K562 (cell line): Measurements from ENCODE around the gene SLC13A4. TPM values are rescaled to one million over a fixed set of nuclear protein-coding genes. Genes with fewer than 3 reads are reported as not detected.

Experiments used
- ARNT ChIP-seq, 2 experiments: fragments of 450-650 bp; IDR thresholded peaks; 2 replicates each; pipeline ENCODE4 v1.6.1; 2016; ENCODE audit warnings: mild to moderate bottlenecking in 1 of 2
- HNRNPUL1 ChIP-seq: fragments of 200-400 bp; formaldehyde crosslinking; IDR thresholded peaks from 2 replicates; pipeline ENCODE4 v1.6.1; 2017; ENCODE audit warnings: low read length
- JUN ChIP-seq, 2 experiments: sonication (generic) in 1 of 2; formaldehyde crosslinking in 1 of 2; IDR thresholded peaks; 2 replicates each; pipeline versions ENCODE4 v1.6.1 to v1.8.0; 2012 to 2022; ENCODE audit warnings: borderline replicate concordance in 2 of 2, mild to moderate bottlenecking in 2 of 2, improper control_type of control experiment in 1 of 2, low read depth in 1 of 2, low read length in 1 of 2, missing genetic modification reagents in 1 of 2
- NCOA6 ChIP-seq: fragments of 450-650 bp; IDR thresholded peaks from 2 replicates; pipeline ENCODE4 v1.6.1; 2017; ENCODE audit warnings: mild to moderate bottlenecking
- PYGO2 ChIP-seq: fragments of 450-650 bp; IDR thresholded peaks from 2 replicates; pipeline ENCODE4 v1.6.1; 2016; ENCODE audit warnings: mild to moderate bottlenecking, missing genetic modification characterization, moderate library complexity, missing compliant biosample characterization
- STAT5B ChIP-seq: fragments of 250-450 bp; sonication (Bioruptor Pico); IDR thresholded peaks from 2 replicates; pipeline ENCODE4 v1.8.0; 2021; ENCODE audit warnings: mild to moderate bottlenecking, inconsistent platforms
- ZEB2 ChIP-seq: fragments of 450-650 bp; IDR thresholded peaks from 2 replicates; pipeline ENCODE4 v1.6.1; 2016
- polyA plus RNA-seq, 8 experiments: library from polyadenylated mRNA; depleted of rRNA in 4 of 8; stranded (reverse) in 5 of 8; unstranded in 3 of 8; fragments of >200 nt; fragmentation: Nextera tagmentation in 2 of 8; fragmentation: Illumina TruSeq in 1 of 8; extraction: Ambion mirVana in 2 of 8; extraction: Trizol in 1 of 8; gene quantifications; 2 replicates each; pipeline versions ENCODE4 v1.2.1 to v1.2.3, GENCODE V29; 2011 to 2014; ENCODE audit warnings: inconsistent platforms in 1 of 8, missing spikeins in 1 of 8
- total RNA-seq, 7 experiments: library from RNA; depleted of rRNA in 6 of 7; stranded (reverse); fragments of >200 nt in 6 of 7; fragmentation: Illumina TruSeq in 2 of 7; extraction: Trizol in 2 of 7; gene quantifications; 2 replicates each; pipeline versions ENCODE4 v1.2.1 to v1.2.3, GENCODE V29; 2011 to 2021; ENCODE audit warnings: low replicate concordance in 1 of 7
- TF ChIP-seq, protein P1 (sequence below): fragments of 200-600 bp; sonication (generic); IDR thresholded peaks from one replicate; pipeline ENCODE4 v1.6.1; 2012; ENCODE audit warnings: mild to moderate bottlenecking, low read depth, low read length, inconsistent platforms
- TF ChIP-seq, protein P2 (sequence below): fragments of 450-650 bp; IDR thresholded peaks from 2 replicates; pipeline ENCODE4 v1.6.1; 2016

SLC13A4 gene
- total and polyA plus RNA-seq, 9 of the 15 experiments (the other 6 are each of a cell fraction or from before 2014, with no cell fraction given), result 0.11 to 1.0 (median 0.36) TPM

DNA sequence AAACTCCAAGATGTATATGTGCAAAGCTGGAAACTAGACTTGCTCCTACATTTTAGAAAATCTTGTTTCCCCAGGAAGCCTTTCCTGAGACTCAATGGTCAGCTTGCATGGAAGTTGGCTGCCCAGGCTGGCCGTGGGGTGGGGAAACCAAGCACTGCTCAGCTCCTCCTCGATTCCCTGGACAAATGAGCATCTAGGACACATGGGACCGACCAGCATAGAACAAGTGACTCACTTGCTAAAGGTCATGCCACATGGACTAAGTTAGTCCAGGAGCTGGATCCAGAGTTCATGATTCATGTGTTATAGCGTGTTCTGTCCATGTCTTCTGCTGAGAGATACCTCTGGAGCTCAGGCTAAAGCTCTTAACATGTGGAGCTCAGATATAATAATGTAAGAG is 14.4 kb upstream of the SLC13A4 start (continued):
- TF ChIP-seq, protein P1, sequence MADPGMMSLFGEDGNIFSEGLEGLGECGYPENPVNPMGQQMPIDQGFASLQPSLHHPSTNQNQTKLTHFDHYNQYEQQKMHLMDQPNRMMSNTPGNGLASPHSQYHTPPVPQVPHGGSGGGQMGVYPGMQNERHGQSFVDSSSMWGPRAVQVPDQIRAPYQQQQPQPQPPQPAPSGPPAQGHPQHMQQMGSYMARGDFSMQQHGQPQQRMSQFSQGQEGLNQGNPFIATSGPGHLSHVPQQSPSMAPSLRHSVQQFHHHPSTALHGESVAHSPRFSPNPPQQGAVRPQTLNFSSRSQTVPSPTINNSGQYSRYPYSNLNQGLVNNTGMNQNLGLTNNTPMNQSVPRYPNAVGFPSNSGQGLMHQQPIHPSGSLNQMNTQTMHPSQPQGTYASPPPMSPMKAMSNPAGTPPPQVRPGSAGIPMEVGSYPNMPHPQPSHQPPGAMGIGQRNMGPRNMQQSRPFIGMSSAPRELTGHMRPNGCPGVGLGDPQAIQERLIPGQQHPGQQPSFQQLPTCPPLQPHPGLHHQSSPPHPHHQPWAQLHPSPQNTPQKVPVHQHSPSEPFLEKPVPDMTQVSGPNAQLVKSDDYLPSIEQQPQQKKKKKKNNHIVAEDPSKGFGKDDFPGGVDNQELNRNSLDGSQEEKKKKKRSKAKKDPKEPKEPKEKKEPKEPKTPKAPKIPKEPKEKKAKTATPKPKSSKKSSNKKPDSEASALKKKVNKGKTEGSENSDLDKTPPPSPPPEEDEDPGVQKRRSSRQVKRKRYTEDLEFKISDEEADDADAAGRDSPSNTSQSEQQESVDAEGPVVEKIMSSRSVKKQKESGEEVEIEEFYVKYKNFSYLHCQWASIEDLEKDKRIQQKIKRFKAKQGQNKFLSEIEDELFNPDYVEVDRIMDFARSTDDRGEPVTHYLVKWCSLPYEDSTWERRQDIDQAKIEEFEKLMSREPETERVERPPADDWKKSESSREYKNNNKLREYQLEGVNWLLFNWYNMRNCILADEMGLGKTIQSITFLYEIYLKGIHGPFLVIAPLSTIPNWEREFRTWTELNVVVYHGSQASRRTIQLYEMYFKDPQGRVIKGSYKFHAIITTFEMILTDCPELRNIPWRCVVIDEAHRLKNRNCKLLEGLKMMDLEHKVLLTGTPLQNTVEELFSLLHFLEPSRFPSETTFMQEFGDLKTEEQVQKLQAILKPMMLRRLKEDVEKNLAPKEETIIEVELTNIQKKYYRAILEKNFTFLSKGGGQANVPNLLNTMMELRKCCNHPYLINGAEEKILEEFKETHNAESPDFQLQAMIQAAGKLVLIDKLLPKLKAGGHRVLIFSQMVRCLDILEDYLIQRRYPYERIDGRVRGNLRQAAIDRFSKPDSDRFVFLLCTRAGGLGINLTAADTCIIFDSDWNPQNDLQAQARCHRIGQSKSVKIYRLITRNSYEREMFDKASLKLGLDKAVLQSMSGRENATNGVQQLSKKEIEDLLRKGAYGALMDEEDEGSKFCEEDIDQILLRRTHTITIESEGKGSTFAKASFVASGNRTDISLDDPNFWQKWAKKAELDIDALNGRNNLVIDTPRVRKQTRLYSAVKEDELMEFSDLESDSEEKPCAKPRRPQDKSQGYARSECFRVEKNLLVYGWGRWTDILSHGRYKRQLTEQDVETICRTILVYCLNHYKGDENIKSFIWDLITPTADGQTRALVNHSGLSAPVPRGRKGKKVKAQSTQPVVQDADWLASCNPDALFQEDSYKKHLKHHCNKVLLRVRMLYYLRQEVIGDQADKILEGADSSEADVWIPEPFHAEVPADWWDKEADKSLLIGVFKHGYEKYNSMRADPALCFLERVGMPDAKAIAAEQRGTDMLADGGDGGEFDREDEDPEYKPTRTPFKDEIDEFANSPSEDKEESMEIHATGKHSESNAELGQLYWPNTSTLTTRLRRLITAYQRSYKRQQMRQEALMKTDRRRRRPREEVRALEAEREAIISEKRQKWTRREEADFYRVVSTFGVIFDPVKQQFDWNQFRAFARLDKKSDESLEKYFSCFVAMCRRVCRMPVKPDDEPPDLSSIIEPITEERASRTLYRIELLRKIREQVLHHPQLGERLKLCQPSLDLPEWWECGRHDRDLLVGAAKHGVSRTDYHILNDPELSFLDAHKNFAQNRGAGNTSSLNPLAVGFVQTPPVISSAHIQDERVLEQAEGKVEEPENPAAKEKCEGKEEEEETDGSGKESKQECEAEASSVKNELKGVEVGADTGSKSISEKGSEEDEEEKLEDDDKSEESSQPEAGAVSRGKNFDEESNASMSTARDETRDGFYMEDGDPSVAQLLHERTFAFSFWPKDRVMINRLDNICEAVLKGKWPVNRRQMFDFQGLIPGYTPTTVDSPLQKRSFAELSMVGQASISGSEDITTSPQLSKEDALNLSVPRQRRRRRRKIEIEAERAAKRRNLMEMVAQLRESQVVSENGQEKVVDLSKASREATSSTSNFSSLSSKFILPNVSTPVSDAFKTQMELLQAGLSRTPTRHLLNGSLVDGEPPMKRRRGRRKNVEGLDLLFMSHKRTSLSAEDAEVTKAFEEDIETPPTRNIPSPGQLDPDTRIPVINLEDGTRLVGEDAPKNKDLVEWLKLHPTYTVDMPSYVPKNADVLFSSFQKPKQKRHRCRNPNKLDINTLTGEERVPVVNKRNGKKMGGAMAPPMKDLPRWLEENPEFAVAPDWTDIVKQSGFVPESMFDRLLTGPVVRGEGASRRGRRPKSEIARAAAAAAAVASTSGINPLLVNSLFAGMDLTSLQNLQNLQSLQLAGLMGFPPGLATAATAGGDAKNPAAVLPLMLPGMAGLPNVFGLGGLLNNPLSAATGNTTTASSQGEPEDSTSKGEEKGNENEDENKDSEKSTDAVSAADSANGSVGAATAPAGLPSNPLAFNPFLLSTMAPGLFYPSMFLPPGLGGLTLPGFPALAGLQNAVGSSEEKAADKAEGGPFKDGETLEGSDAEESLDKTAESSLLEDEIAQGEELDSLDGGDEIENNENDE, result no peak
- TF ChIP-seq NCOA6 (no peak), JUN (IDR thresholded peaks at IDR 0.05; ENCODE audit: borderline replicate concordance, low read depth, low read length) (no peak), JUN (CRISPR knock-in tag; IDR thresholded peaks at IDR 0.05; ENCODE audit: borderline replicate concordance) (no peak), STAT5B (CRISPR knock-in tag) (no peak), ZEB2 (no peak), ARNT (IDR thresholded peaks at IDR 0.05) (no peak), HNRNPUL1 (no peak), PYGO2 (no peak)
- TF ChIP-seq, protein P2, sequence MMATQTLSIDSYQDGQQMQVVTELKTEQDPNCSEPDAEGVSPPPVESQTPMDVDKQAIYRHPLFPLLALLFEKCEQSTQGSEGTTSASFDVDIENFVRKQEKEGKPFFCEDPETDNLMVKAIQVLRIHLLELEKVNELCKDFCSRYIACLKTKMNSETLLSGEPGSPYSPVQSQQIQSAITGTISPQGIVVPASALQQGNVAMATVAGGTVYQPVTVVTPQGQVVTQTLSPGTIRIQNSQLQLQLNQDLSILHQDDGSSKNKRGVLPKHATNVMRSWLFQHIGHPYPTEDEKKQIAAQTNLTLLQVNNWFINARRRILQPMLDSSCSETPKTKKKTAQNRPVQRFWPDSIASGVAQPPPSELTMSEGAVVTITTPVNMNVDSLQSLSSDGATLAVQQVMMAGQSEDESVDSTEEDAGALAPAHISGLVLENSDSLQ, result no peak
